ENCODE measurements around the gene RGR.

The RGR gene

DNA sequence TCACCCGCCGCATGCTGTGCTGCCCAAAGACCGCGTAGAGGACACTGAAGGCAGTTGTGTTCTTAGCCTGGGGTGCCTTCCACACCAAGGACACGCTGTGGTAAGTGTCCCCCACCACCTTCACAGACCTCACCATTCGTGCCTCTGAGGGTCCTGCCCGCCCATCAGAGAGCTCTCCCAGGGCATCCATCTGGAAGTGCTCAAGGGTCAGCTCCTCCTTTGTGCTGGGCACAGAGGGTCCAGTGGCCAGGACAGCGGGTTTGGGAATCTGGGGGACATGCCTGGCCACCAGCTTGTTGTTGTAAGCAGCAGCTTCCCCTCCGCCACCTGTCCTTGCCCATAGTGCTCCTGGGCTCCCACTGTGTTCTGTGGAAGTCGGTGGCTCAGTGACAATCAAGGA, 12.5 kb upstream of the RGR start:
- no peaks in the 10 kb centered on the region for H3K36me3 Mint-ChIP-seq
- CTCF ChIA-PET = no interaction called here
- H3K4me1 Mint-ChIP-seq = no peaks in the 10 kb centered on the region
- H3K4me3 Mint-ChIP-seq = no peak overlapping the region
- no peak for DNase-seq
- no peaks in the 10 kb centered on the region for H3K9me3 Mint-ChIP-seq
- peaks cover 30% of the 10 kb centered on the region for H3K27me3 Mint-ChIP-seq
- no peak overlapping the region for H3K27ac Mint-ChIP-seq

DNA sequence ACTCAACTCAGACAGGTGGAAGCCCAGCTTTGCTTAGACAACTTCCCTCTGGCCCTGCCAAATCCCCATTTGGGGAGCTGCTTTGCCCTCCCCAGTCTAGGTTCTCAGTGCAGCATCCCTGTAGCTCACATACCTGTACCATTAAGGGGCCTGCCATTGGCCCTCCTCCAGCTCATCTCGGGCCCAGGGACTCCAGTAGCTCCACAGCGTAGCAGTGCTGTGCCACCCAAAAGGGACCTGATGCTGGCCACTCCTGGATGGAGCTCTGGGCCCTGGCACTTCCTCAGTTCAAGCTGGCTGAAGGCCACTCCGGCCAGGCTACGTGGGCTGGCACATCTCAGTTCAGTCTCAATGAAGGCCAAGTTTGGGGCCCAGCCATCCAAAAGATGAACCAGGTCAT, 10.9 kb upstream of the RGR start:
- Mint-ChIP-seq H3K27me3 (peaks cover 30% of the 10 kb centered on the region), H3K36me3 (no peaks in the 10 kb centered on the region), H3K27ac (no peak overlapping the region), H3K4me1 (no peaks in the 10 kb centered on the region), H3K9me3 (no peaks in the 10 kb centered on the region), H3K4me3 (no peak overlapping the region)
- no peak for DNase-seq
- CTCF ChIA-PET = interaction anchor here (0.7 kb wide), 2 partner anchors 20 to 23 kb away, joined by 3 read pairs; no protein-coding TSS in a partner anchor

- no peaks in the 10 kb centered on the region for H3K9me3 Mint-ChIP-seq
Observed at GRCh38 chr10:84234479-84234878, 10.4 kb upstream of the RGR start.

GRCh38 chr10:84235096-84235495, 9.8 kb upstream of the RGR start:
- Mint-ChIP-seq H3K27me3 (peaks cover 30% of the 10 kb centered on the region), H3K9me3 (no peaks in the 10 kb centered on the region), H3K4me3 (no peak overlapping the region), H3K36me3 (no peaks in the 10 kb centered on the region), H3K4me1 (no peaks in the 10 kb centered on the region), H3K27ac (no peak overlapping the region)
- no peak for DNase-seq
- CTCF ChIA-PET = no interaction called here

More at GRCh38 chr10:84234479-84234878, 10.4 kb upstream of the RGR start:
- H3K27ac Mint-ChIP-seq = no peak overlapping the region
- CTCF ChIA-PET = no interaction called here
- H3K4me3 Mint-ChIP-seq = no peak overlapping the region
- H3K4me1 Mint-ChIP-seq = no peaks in the 10 kb centered on the region
- no peak for DNase-seq
- peaks cover 30% of the 10 kb centered on the region for H3K27me3 Mint-ChIP-seq
- no peaks in the 10 kb centered on the region for H3K36me3 Mint-ChIP-seq

GRCh38 chr10:84236807-84237198, 8.1 kb upstream of the RGR start:
- no peaks in the 10 kb centered on the region for H3K4me1 Mint-ChIP-seq
- H3K27ac Mint-ChIP-seq = no peak overlapping the region
- H3K27me3 Mint-ChIP-seq = peaks cover 24% of the 10 kb centered on the region
- no peak overlapping the region for H3K4me3 Mint-ChIP-seq
- no peaks in the 10 kb centered on the region for H3K9me3 Mint-ChIP-seq
- DNase-seq = no peak
- CTCF ChIA-PET = interaction anchor here (0.9 to 1.3 kb wide), 5 partner anchors 10 to 301 kb away, joined by 3 read pairs; no protein-coding TSS in a partner anchor
- no peaks in the 10 kb centered on the region for H3K36me3 Mint-ChIP-seq

- CTCF ChIA-PET = interaction anchor here (0.9 to 1.3 kb wide), 5 partner anchors 11 to 300 kb away, joined by 3 read pairs; no protein-coding TSS in a partner anchor
- Mint-ChIP-seq H3K27ac (no peak overlapping the region), H3K9me3 (no peaks in the 10 kb centered on the region), H3K36me3 (no peaks in the 10 kb centered on the region), H3K4me1 (no peaks in the 10 kb centered on the region), H3K4me3 (no peak overlapping the region), H3K27me3 (peaks cover 18% of the 10 kb centered on the region)
- DNase-seq = no peak
Observed at GRCh38 chr10:84237199-84238051, 7.4 kb upstream of the RGR start.

- H3K27me3 Mint-ChIP-seq = peaks cover 12% of the 10 kb centered on the region
- CTCF ChIA-PET = interaction anchor here (0.8 kb wide), 1 partner anchor 18 kb away, joined by 3 read pairs; no protein-coding TSS in a partner anchor
Observed at GRCh38 chr10:84238909-84239308, 5.9 kb upstream of the RGR start.

GRCh38 chr10:84241185-84241790, 3.6 kb upstream of the RGR start, which contains the start of gene LRIT1:
LRIT1 (minus strand) TSS chr10:84241546; CDS start chr10:84241439, 107 bp downstream.
- Mint-ChIP-seq H3K9me3 (no peaks in the 10 kb centered on the region), H3K27ac (no peak within 1 kb of the TSS), H3K36me3 (no peaks in the 10 kb centered on the region), H3K27me3 (peaks cover 12% of the 10 kb centered on the region), H3K4me1 (no peaks in the 10 kb centered on the region), H3K4me3 (no peak within 1 kb of the TSS)
- CTCF ChIA-PET = no interaction called here
- no peak for DNase-seq

More at GRCh38 chr10:84238909-84239308, 5.9 kb upstream of the RGR start:
- Mint-ChIP-seq H3K4me1 (no peaks in the 10 kb centered on the region), H3K9me3 (no peaks in the 10 kb centered on the region), H3K27ac (no peak overlapping the region), H3K4me3 (no peak overlapping the region), H3K36me3 (no peaks in the 10 kb centered on the region)
- DNase-seq = no peak

- CTCF ChIA-PET = no interaction called here
- H3K27ac Mint-ChIP-seq = no peak overlapping the region
- DNase-seq = no peak
- H3K4me3 Mint-ChIP-seq = no peak overlapping the region
- H3K27me3 Mint-ChIP-seq = peaks cover 16% of the 10 kb centered on the region
- H3K36me3 Mint-ChIP-seq = no peaks in the 10 kb centered on the region
- no peaks in the 10 kb centered on the region for H3K9me3 Mint-ChIP-seq
- no peaks in the 10 kb centered on the region for H3K4me1 Mint-ChIP-seq
Observed at GRCh38 chr10:84243759-84244158, 1.1 kb upstream of the RGR start.

GRCh38 chr10:84247496-84247895, 2.6 kb downstream of the RGR start:
- no peak overlapping the region for H3K4me3 Mint-ChIP-seq
- CTCF ChIA-PET = interaction anchor here (3.1 kb wide), 1 partner anchor 9 kb away, joined by 12 read pairs; no protein-coding TSS in a partner anchor
- H3K36me3 Mint-ChIP-seq = no peaks in the 10 kb centered on the region
- no peak for DNase-seq
- H3K9me3 Mint-ChIP-seq = no peaks in the 10 kb centered on the region
- no peak overlapping the region for H3K27ac Mint-ChIP-seq
- peaks cover 34% of the 10 kb centered on the region for H3K27me3 Mint-ChIP-seq
- H3K4me1 Mint-ChIP-seq = no peaks in the 10 kb centered on the region

GRCh38 chr10:84248794-84249193, 3.9 kb downstream of the RGR start:
- peaks cover 43% of the 10 kb centered on the region for H3K27me3 Mint-ChIP-seq
- CTCF ChIA-PET = interaction anchor here (0.8 to 3.1 kb wide), 2 partner anchors 8 to 16 kb away, joined by 3 to 12 read pairs; no protein-coding TSS in a partner anchor
- H3K4me3 Mint-ChIP-seq = no peak overlapping the region
- H3K36me3 Mint-ChIP-seq = no peaks in the 10 kb centered on the region
- no peak overlapping the region for H3K27ac Mint-ChIP-seq
- DNase-seq = no peak
- H3K9me3 Mint-ChIP-seq = no peaks in the 10 kb centered on the region
- no peaks in the 10 kb centered on the region for H3K4me1 Mint-ChIP-seq

DNA sequence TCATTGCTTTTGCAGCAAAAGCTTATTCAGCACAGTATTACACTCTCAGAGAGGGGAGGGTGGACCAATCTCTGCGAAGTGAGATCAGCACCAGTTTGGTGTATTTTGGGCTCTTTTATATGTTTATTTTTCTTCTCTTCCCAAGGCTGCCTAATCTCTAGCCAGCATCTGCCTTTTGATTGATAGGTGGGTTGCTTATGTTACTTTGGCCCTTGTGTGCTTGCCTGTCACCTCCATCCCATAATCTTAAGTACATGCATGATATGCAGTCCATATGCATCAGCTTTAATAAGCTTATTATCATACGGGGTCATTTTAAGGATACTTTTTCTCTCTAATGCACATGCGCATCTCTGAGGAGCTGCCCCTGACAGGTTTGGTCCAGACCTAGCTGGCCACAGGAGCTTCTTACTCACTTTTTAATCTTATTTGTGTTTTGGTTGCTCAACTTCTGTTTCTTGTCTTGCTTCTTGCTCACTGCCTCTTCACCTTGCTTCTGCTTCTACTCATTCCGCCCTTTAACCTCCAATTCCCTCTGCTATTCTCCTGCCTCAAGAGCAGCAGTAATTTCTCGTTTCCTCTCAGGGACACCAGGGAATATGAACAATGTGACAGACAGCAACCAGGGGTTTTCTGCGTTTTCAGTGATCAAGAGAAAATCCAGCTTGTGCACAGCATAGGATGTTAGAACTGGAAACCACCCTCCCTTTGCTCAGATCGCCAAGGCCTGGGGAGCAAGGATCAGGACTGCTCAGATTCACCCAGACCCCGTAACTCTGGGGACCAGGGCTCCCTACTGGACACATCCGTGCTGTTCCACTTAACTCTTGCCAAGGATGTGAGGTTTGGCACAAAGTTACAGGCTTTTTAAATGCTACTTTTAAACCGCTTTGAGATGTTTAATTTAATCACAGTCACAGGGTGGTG, 10.0 kb downstream of the RGR start:
- no peak for DNase-seq
- Mint-ChIP-seq H3K4me1 (peaks cover 5% of the 10 kb centered on the region), H3K9me3 (no peaks in the 10 kb centered on the region), H3K27me3 (peaks cover 36% of the 10 kb centered on the region), H3K36me3 (no peaks in the 10 kb centered on the region), H3K4me3 (no peak overlapping the region), H3K27ac (no peak overlapping the region)
- CTCF ChIA-PET = interaction anchor here (0.6 to 1.5 kb wide), 8 partner anchors 10 to 284 kb away, joined by 3 to 4 read pairs (median 3); no protein-coding TSS in a partner anchor

DNA sequence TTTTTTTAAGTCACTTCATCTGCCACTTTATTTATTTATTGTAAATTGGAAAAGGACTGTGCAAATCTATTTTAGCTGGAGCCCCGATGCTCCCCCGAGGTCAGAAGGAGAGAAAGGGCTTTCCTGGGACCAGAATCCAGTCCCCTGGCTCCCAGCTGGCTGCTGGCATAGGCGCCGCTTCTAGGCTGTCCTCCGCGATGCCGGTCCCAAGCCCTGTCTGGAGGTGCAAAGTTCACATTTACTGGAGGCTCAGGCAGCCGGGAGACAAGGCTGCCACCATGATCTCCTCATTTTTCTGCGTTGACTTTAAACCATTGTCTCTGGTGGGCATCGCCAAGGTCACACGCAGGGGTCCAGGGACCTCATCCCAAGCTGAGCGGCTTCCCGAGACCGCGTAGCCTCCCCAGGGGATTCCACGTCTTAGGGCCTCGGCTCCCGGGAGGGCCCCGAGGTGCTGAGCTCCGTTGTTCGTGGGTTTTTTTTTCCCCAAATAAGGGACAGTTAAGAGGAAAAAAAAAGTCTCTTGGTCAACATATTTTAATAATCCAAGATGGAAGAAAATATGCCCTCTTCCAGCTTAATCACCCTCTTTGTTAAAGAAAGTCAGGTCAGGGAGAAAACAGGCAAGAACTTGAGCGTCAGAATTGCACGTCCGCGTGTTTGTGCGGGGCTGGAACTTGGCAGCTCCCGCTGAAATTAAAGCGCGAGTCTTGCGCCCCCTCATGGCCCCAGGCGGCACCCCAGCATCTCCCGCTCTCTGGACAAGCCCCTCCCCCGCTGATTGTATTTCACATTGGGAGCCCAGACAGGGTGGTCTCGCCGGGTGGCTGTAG, 11.9 kb downstream of the RGR start:
- CTCF ChIA-PET = interaction anchor here (0.6 to 2.6 kb wide), 19 partner anchors 9 to 455 kb away, joined by 3 to 17 read pairs (median 3); no protein-coding TSS in a partner anchor
- peaks cover 5% of the 10 kb centered on the region for H3K4me1 Mint-ChIP-seq
- H3K4me3 Mint-ChIP-seq = no peak overlapping the region

More for the DNA sequence above, 11.9 kb downstream of the RGR start:
- peak; percentile 65 for DNase-seq
- no peaks in the 10 kb centered on the region for H3K9me3 Mint-ChIP-seq
- no peak overlapping the region for H3K27ac Mint-ChIP-seq
- peaks cover 36% of the 10 kb centered on the region for H3K27me3 Mint-ChIP-seq
- H3K36me3 Mint-ChIP-seq = no peaks in the 10 kb centered on the region
